Esophagus muscularis mucosa (tissue), 4 donors: ENCODE results near the gene PLEKHA7. TPM values are rescaled to one million over a fixed set of nuclear protein-coding genes. Genes with fewer than 3 reads are reported as not detected.

Source experiments
- DNase-seq: peaks from one replicate; pipeline ENCODE4 v3.0.0-alpha.2; 2017; ENCODE audit errors: extremely low spot score
- H3K27ac ChIP-seq, 4 donors: fragments of 200-600 bp; sonication (generic); replicated peaks in 1 of 4; 1 replicate in 3 of 4; 2 replicates in 1 of 4; pipeline ENCODE4 v1.5.1; 2016 to 2019; ENCODE audit warnings: mild to moderate bottlenecking in 1 of 4
- H3K27me3 ChIP-seq, 4 donors: fragments of 200-600 bp; sonication (generic); one replicate each; pipeline versions ENCODE4 v1.5.1 to v1.6.0; 2016 to 2019
- H3K36me3 ChIP-seq, 4 donors: fragments of 200-600 bp; sonication (generic); one replicate each; pipeline ENCODE4 v1.5.1; 2016 to 2019
- H3K4me1 ChIP-seq, 4 donors: fragments of 200-600 bp; sonication (generic); one replicate each; pipeline ENCODE4 v1.5.1; 2016 to 2019
- H3K4me3 ChIP-seq, 4 donors: fragments of 200-600 bp; sonication (generic); 1 replicate in 2 of 4; 2 replicates in 2 of 4; pipeline ENCODE4 v1.5.1; 2016 to 2019; ENCODE audit warnings: mild to moderate bottlenecking in 4 of 4, moderate library complexity in 1 of 4
- H3K9me3 ChIP-seq, 4 donors: fragments of 200-600 bp; sonication (generic); 1 replicate in 3 of 4; 2 replicates in 1 of 4; pipeline ENCODE4 v1.5.1; 2016 to 2019
- EP300 ChIP-seq: sonication (generic); formaldehyde crosslinking; IDR thresholded peaks from one replicate; pipeline ENCODE4 v1.6.1; 2017; ENCODE audit warnings: antibody characterized with exemption
- POLR2A ChIP-seq: fragments of 450-650 bp; IDR thresholded peaks from one replicate; pipeline ENCODE4 v1.6.1; 2017; ENCODE audit warnings: antibody characterized with exemption, moderate library complexity, mild to moderate bottlenecking, low read depth
- POLR2AphosphoS5 ChIP-seq, 2 donors: sonication (generic); formaldehyde crosslinking; IDR thresholded peaks; one replicate each; pipeline ENCODE4 v1.6.1; 2017; ENCODE audit warnings: antibody characterized with exemption in 2 of 2
- WGBS: methylation state at CpG from one replicate; pipeline ENCODE4 v1.1.5; 2018; 5-methylcytosine and 5-hydroxymethylcytosine counted together
- intact Hi-C: fragments of 100-400 bp; cut with DNase I; formaldehyde crosslinking; loops from one replicate; pipeline ENCODE4 v1.15.1; 2023
- total RNA-seq, 4 donors: library from RNA; depleted of rRNA; stranded (reverse); fragments of >200 nt; gene quantifications; one replicate each; pipeline versions ENCODE4 v1.1.0 to v1.2.1, GENCODE V29; 2016
- TF ChIP-seq, protein P1 (sequence below), 3 experiments: fragments of 200-600 bp in 2 of 3; fragments of 450-650 bp in 1 of 3; sonication (generic) in 2 of 3; IDR thresholded peaks; one replicate each; pipeline ENCODE4 v1.5.1; 2017 to 2019; ENCODE audit warnings: antibody characterized with exemption in 3 of 3, mild to moderate bottlenecking in 2 of 3, moderate library complexity in 1 of 3

PLEKHA7 gene
- total RNA-seq, 4 donors from 2014 or later: 5.8 to 9.1 (median 7.7) TPM

DNA sequence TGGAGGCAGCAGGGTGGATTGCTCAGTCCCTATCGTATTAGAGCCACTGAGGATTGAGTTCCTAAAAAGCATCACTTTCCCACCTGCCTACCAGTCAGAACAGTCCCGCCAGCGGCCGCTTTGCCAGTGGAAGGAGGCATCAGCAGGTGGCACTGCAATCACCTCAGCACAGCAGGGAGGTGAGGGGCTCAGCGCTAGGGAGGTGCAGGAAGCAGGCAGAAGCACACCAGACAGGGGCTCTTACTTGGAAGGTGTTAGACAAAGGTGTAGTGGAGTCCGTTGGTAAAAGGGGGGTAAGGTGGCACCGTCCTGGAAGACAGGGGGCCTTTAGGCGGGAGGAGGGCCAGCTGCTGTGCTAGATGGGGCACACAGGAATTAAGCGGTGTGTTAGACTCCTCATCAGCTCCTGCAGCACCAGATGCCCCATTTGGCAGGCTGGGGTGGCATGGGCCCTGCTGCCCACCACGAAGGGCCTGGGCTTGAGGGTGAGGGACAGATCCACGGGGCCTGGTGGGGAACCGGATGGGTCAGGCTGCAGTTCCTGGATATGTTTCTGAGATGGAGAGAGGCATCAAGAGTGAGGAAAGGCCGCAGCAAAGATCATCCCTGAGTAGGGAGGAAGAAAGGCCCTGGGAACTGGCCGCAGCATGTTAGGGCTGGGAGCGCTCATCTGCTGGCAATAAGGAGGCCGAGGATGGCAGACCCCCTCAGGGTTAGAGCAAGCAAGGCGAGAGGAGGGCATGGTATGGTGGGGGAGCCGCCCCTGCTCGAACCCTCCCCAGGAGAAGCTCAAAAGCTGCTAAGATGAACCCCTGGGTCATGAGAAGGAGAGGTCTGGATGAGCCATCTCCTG lies 233.3 kb downstream of the PLEKHA7 start:
- TF ChIP-seq POLR2AphosphoS5 (IDR thresholded peaks at IDR 0.05): no peak
- TF ChIP-seq, protein P1, sequence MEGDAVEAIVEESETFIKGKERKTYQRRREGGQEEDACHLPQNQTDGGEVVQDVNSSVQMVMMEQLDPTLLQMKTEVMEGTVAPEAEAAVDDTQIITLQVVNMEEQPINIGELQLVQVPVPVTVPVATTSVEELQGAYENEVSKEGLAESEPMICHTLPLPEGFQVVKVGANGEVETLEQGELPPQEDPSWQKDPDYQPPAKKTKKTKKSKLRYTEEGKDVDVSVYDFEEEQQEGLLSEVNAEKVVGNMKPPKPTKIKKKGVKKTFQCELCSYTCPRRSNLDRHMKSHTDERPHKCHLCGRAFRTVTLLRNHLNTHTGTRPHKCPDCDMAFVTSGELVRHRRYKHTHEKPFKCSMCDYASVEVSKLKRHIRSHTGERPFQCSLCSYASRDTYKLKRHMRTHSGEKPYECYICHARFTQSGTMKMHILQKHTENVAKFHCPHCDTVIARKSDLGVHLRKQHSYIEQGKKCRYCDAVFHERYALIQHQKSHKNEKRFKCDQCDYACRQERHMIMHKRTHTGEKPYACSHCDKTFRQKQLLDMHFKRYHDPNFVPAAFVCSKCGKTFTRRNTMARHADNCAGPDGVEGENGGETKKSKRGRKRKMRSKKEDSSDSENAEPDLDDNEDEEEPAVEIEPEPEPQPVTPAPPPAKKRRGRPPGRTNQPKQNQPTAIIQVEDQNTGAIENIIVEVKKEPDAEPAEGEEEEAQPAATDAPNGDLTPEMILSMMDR (IDR thresholded peaks at IDR 0.05): no peak
- no peak for TF ChIP-seq POLR2A
- no peak for TF ChIP-seq EP300
- 91% methylated on average over 18 of the region's 19 CpGs for WGBS
- Histone ChIP-seq H3K27me3 (no peaks in the 10 kb centered on the region), H3K36me3 (peaks cover 0 to 8% (median 0%) of the 10 kb centered on the region in 4 donors), H3K27ac (no peak overlapping the region), H3K4me1 (peaks cover 0 to 15% (median 5%) of the 10 kb centered on the region in 4 donors), H3K9me3 (no peaks in the 10 kb centered on the region), H3K4me3 (no peak overlapping the region)
- no peak for DNase-seq
- intact Hi-C loops: loop anchor here (10.0 kb wide), 1 partner anchor 284 kb away; no protein-coding TSS in a partner anchor

DNA sequence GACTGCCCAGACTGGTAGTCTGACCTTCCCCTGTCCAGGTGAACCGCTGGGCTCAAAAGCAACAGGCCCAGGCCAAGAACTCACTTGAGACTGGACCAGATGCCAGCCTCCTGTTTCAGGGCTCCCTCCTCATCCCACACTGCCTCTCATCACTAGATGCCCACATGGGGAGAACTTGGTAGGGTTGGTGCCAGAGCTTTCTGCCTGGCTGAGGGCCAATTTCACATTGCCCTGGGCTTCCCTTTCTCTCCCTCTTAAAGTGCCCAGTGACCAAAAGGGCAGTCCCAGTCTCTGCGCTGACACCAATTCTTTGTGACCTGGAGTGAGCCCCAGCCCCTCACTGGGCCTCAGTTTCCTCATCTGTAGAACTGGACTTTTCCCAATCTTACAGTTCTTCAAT lies 234.1 kb downstream of the PLEKHA7 start:
- Histone ChIP-seq H3K36me3 (peaks cover 0 to 8% (median 0%) of the 10 kb centered on the region in 4 donors), H3K27me3 (no peaks in the 10 kb centered on the region), H3K4me1 (peaks cover 0 to 8% (median 4%) of the 10 kb centered on the region in 4 donors), H3K9me3 (no peaks in the 10 kb centered on the region), H3K27ac (no peak overlapping the region), H3K4me3 (no peak overlapping the region)
- 100% methylated on average over 2 of the region's 2 CpGs for WGBS
- TF ChIP-seq POLR2A (no peak), EP300 (no peak), POLR2AphosphoS5 (IDR thresholded peaks at IDR 0.05) (no peak)
- TF ChIP-seq, protein P1 (IDR thresholded peaks at IDR 0.05): no peak
- intact Hi-C loops: loop anchor here (10.0 kb wide), 1 partner anchor 285 kb away; no protein-coding TSS in a partner anchor
- DNase-seq: no peak

DNA sequence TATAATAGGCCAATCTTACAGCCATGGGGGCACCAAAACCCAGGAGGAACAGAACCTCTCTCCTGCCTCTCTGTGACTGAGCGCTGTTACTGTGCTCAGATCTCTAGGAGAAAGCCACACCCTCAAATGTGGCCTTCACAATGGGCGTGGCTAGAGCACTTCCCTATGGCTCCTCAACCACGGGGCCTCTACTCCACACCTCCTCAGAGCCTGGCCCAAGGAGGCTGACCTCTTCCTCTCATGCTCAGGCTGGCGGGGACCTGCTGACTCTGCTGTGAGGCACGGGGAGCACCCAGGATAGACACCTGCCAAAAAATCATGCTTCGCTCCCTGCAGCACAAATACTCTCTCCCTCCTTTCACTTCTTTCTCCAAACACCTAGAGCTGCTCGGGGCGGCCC lies 234.8 kb downstream of the PLEKHA7 start:
- no peaks in the 10 kb centered on the region for H3K27me3 ChIP-seq
- intact Hi-C loops: no loop called here
- H3K36me3 ChIP-seq: peaks cover 0 to 8% (median 0%) of the 10 kb centered on the region in 4 donors
- H3K4me1 ChIP-seq: peaks cover 0 to 8% (median 1%) of the 10 kb centered on the region in 4 donors
- H3K27ac ChIP-seq: no peak overlapping the region
- H3K9me3 ChIP-seq: no peaks in the 10 kb centered on the region
- TF ChIP-seq POLR2A (no peak), EP300 (no peak), POLR2AphosphoS5 (IDR thresholded peaks at IDR 0.05) (no peak)
- TF ChIP-seq, protein P1 (IDR thresholded peaks at IDR 0.05): no peak
- 94% methylated on average over 6 of the region's 8 CpGs for WGBS
- no peak overlapping the region for H3K4me3 ChIP-seq
- no peak for DNase-seq

DNA sequence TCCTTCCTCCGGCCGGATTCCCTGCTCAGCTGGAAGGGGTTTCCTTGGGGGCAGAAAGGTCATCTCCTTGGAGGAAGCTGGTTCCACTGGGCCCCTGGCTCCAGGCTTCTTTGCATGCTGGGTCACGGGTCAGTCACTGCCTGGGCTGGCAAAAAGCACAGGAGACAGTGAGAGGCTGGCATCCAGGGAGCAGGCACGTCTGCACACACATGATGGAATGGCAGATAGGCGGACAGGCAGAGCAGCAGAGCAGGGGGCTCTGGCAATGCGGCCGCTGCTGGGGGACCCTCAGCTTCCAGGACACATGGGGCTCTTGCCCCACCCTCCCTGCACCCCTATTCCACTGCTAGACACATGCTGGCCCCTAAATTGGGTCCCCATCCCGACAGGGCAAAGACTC lies 235.3 kb downstream of the PLEKHA7 start:
- Histone ChIP-seq H3K9me3 (no peaks in the 10 kb centered on the region), H3K4me1 (peaks cover 0 to 8% (median 0%) of the 10 kb centered on the region in 4 donors), H3K4me3 (no peak overlapping the region), H3K27ac (no peak overlapping the region), H3K27me3 (no peaks in the 10 kb centered on the region), H3K36me3 (peaks cover 0 to 8% (median 0%) of the 10 kb centered on the region in 4 donors)
- intact Hi-C loops: no loop called here
- DNase-seq: no peak
- TF ChIP-seq POLR2AphosphoS5 (IDR thresholded peaks at IDR 0.05): no peak
- no peak for TF ChIP-seq POLR2A
- TF ChIP-seq EP300: no peak
- TF ChIP-seq, protein P1 (IDR thresholded peaks at IDR 0.05): no peak
- WGBS: 92% methylated on average over 6 of the region's 8 CpGs
